GM19463 (cell line): ENCODE data around the gene MT1M.
"Not testable (repeated sequence)": the region's sequence is repeated elsewhere in the genome, so short reads cannot be mapped to it uniquely, and the experiment has no call there.

Experiments
- ATAC-seq: cut with Tn5 transposase; IDR thresholded peaks from one replicate; pipeline ENCODE4 v1.9.1; 2021; ENCODE audit warnings: mild to moderate bottlenecking, moderate library complexity; ENCODE audit not compliant: unreplicated experiment

Gene MT1M

GRCh38 chr16:56645838-56646237 is 13.4 kb downstream of the MT1M start:
- no peak for ATAC-seq

GRCh38 chr16:56647641-56648431 is 15.4 kb downstream of the MT1M start:
- no peak for ATAC-seq

GRCh38 chr16:56649271-56649670 is 16.8 kb downstream of the MT1M start:
- ATAC-seq, result no peak

- ATAC-seq, result no peak
Measured at GRCh38 chr16:56649820-56650219, 17.4 kb downstream of the MT1M start.

GRCh38 chr16:56651586-56651985 is 19.1 kb downstream of the MT1M start, which contains the start of gene MT1B:
Gene MT1B (plus strand): TSS chr16:56651886. CDS start chr16:56651954, 68 bp downstream.
- ATAC-seq, result no peak

GRCh38 chr16:56652600-56652999 is 20.1 kb downstream of the MT1M start:
- ATAC-seq, result no peak

GRCh38 chr16:56653218-56653617 is 20.8 kb downstream of the MT1M start:
- ATAC-seq, result no peak

GRCh38 chr16:56657555-56658326 is 25.3 kb downstream of the MT1M start, which contains the start of gene MT1F:
Gene MT1F (plus strand): TSS chr16:56657959. CDS start chr16:56658059, 100 bp downstream.
- ATAC-seq, result peak; percentile 58

GRCh38 chr16:56658327-56658875 is 25.9 kb downstream of the MT1M start:
- no peak for ATAC-seq

- ATAC-seq, result no peak
Measured at GRCh38 chr16:56662357-56663354, 30.2 kb downstream of the MT1M start.

GRCh38 chr16:56664506-56664905 is 32.0 kb downstream of the MT1M start:
- ATAC-seq, result no peak

- not testable (repeated sequence) for ATAC-seq
Measured at GRCh38 chr16:56665286-56666261, 33.1 kb downstream of the MT1M start.

GRCh38 chr16:56667581-56668571 is 35.4 kb downstream of the MT1M start, which contains the start of gene MT1G:
Gene MT1G (minus strand): TSS chr16:56668065. CDS start chr16:56667993, 72 bp downstream.
- ATAC-seq, result no peak

GRCh38 chr16:56669005-56669839 is 36.8 kb downstream of the MT1M start, which contains the start of gene MT1H:
Gene MT1H (plus strand): TSS chr16:56669814. CDS start chr16:56669885, 71 bp downstream.
- no peak for ATAC-seq

- no peak for ATAC-seq
Measured at GRCh38 chr16:56669840-56670619, 37.6 kb downstream of the MT1M start.

GRCh38 chr16:56670620-56670934 is 38.1 kb downstream of the MT1M start:
- no peak for ATAC-seq
